NB4 (cell line): Measurements from ENCODE around the gene MPHOSPH9.

ENCODE experiments used
- DNase-seq: peaks from one replicate; pipeline ENCODE4 v3.0.0; 2010; ENCODE audit warnings: low read depth
- H3K4me3 ChIP-seq: one replicate; pipeline ENCODE4 v1.5.1; 2011; ENCODE audit warnings: mild to moderate bottlenecking, low read depth, low read length, moderate library complexity
- MYC ChIP-seq: IDR thresholded peaks from 2 replicates; pipeline ENCODE4 v1.6.1; 2011; ENCODE audit warnings: low read depth, low read length
- POLR2A ChIP-seq: IDR thresholded peaks from 2 replicates; pipeline ENCODE4 v1.6.1; 2011; ENCODE audit warnings: mild to moderate bottlenecking; ENCODE audit not compliant: insufficient read length; ENCODE audit errors: extremely low read depth
- TF ChIP-seq, protein P1 (sequence below): IDR thresholded peaks from one replicate; pipeline ENCODE4 v1.5.1; 2012; ENCODE audit warnings: low read depth, low read length
- TF ChIP-seq, protein P2 (sequence below): IDR thresholded peaks from 2 replicates; pipeline ENCODE4 v1.6.1; 2011; ENCODE audit warnings: low read depth, low read length

MPHOSPH9 gene

DNA sequence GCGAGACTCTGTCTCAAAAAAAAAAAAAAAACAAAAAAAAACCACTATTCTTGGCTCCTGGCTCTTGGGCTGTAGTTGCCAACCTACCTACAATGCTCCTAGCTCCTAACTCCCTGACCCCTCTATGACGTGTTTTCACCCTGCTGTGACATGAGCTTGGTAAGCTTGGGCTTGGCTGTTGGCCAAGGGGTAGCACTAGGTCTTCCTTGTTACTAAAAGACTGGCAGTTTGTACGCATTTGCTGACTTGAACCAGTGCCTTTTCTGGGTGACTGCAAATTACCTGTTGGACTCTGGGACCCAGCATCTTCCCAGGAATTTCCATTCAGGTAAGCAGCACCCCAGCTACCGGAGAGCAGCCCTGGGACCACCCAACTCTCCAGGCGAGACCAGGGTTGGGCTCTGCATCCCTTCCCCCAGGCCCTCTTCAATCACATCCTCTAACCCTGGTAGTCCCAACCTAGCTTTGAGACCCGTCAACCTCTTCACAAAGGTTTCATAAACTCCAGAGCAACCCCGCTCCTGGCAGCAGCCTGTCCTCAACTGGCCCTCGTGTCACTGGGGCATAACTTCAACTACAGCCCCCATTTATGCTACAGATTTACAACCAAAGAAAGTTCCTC, 30.4 kb upstream of the MPHOSPH9 start:
- TF ChIP-seq, protein P1, sequence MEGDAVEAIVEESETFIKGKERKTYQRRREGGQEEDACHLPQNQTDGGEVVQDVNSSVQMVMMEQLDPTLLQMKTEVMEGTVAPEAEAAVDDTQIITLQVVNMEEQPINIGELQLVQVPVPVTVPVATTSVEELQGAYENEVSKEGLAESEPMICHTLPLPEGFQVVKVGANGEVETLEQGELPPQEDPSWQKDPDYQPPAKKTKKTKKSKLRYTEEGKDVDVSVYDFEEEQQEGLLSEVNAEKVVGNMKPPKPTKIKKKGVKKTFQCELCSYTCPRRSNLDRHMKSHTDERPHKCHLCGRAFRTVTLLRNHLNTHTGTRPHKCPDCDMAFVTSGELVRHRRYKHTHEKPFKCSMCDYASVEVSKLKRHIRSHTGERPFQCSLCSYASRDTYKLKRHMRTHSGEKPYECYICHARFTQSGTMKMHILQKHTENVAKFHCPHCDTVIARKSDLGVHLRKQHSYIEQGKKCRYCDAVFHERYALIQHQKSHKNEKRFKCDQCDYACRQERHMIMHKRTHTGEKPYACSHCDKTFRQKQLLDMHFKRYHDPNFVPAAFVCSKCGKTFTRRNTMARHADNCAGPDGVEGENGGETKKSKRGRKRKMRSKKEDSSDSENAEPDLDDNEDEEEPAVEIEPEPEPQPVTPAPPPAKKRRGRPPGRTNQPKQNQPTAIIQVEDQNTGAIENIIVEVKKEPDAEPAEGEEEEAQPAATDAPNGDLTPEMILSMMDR: no peak
- TF ChIP-seq, protein P2, sequence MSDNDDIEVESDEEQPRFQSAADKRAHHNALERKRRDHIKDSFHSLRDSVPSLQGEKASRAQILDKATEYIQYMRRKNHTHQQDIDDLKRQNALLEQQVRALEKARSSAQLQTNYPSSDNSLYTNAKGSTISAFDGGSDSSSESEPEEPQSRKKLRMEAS: no peak
- no peak overlapping the region for H3K4me3 ChIP-seq
- DNase-seq: no peak

DNA sequence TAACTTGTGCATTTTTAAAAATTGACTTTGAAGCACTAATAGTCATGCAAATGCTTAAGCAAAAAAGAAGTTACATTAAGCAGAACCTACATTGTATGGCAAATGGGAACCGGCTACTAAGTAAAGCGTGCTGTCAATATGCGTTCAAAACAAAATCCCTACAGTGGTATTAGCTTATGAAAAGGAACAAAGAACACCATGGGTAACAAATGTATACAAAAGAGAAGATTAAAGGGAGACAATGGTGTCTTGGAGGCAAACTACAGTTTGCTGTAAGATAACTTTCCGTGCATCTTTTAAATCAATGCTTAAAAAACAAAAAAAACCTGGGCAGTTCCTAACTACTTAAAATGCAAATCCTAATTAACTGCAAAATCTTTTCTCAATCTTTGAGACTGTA, 28.3 kb upstream of the MPHOSPH9 start:
- no peak for DNase-seq
- TF ChIP-seq, protein P1: no peak
- TF ChIP-seq, protein P2: no peak
- TF ChIP-seq MYC (no peak), POLR2A (no peak)

DNA sequence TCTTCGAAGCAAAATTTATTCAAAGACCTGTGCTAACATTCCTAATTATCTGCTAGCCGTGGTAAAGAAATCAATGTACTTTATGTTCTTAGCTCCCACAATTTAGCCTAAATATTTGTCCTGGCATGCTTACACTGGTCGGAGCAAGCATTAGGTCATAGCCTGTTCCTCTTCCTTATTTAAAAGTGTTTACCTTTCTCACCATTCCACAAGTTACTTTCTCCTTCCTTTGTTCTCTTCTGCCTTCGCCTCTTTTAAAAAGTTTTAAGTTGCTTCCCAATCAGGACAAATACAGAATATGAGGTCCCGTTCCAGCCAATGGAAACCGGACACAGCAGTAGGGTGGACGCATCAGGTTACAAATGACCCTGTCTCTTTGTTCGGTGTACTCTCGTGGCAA, 27.1 kb upstream of the MPHOSPH9 start:
- TF ChIP-seq, protein P2: no peak
- TF ChIP-seq, protein P1: no peak
- TF ChIP-seq MYC (no peak), POLR2A (no peak)
- no peak overlapping the region for H3K4me3 ChIP-seq

More for the DNA sequence above, 28.3 kb upstream of the MPHOSPH9 start:
- no peak overlapping the region for H3K4me3 ChIP-seq

DNA sequence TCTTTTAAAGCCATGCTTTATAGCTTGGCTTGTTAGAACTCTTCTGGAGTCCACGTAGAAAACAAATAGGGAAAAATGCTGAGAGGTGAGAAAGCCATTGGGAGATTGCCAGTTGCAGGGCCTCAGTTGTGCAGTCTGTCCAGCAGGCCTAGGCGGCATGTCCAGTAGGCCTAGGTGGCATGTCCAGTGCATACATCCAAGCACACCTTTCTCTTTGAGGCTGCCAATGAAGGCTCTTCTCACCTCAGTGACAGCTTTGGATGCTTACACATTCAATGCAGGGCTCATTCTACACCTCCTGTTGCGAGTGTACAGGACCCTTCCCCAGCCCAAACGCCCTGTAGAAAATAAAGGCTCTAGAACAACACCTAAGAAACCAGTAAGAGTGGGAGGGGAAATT, 25.7 kb upstream of the MPHOSPH9 start:
- no peak for DNase-seq
- TF ChIP-seq, protein P2: no peak
- TF ChIP-seq, protein P1: no peak
- TF ChIP-seq MYC (no peak), POLR2A (no peak)
- no peak overlapping the region for H3K4me3 ChIP-seq

More for the DNA sequence above, 27.1 kb upstream of the MPHOSPH9 start:
- no peak for DNase-seq

DNA sequence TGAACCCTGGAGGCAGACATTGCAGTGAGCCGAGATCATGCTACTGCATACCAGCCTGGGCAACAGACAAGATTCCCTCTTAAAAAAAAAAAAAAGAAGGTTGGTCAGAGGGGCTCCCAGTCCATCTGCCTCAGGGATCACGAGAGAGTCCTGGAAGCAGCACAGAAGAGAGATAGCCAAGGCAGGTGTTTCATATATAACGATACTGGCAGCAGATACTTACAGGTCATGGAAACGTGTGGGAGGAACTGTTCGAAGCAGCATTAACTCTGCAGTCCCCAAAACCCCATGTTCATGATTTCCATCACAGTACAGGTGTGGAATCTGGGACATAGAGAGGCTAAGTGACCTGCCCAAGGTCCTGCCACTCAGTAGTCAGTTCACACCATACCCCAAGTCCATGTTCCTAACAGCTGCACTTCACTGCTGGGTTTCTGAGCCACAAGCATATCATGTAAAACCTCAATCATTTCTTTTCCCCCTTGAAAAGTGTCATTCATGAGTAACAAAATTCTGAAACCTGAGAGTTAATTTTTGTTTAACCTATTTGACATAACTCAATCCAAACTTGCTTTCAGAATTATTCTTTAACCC, 22.0 kb upstream of the MPHOSPH9 start:
- DNase-seq: no peak
- H3K4me3 ChIP-seq: no peak overlapping the region
- TF ChIP-seq, protein P1: no peak
- TF ChIP-seq POLR2A: no peak
- TF ChIP-seq MYC: no peak
- TF ChIP-seq, protein P2: no peak
